Stimulated activated CD8-positive, alpha-beta memory T cell treated with anti-CD3 and anti-CD28 coated beads, Interleukin-12 subunit alpha, Interleukin-12 subunit beta, amount 100 ng/mL, for 24 hours (primary cell): Measurements from ENCODE around the gene HERPUD1.
"Not testable (repeated sequence)": the region's sequence is repeated elsewhere in the genome, so short reads cannot be mapped to it uniquely, and the experiment has no call there.

Source experiments
- DNase-seq: peaks from one replicate; pipeline ENCODE4 v3.0.0-alpha.2; 2020; ENCODE audit errors: extremely low read depth

HERPUD1 gene, protein sequence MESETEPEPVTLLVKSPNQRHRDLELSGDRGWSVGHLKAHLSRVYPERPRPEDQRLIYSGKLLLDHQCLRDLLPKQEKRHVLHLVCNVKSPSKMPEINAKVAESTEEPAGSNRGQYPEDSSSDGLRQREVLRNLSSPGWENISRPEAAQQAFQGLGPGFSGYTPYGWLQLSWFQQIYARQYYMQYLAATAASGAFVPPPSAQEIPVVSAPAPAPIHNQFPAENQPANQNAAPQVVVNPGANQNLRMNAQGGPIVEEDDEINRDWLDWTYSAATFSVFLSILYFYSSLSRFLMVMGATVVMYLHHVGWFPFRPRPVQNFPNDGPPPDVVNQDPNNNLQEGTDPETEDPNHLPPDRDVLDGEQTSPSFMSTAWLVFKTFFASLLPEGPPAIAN

DNA sequence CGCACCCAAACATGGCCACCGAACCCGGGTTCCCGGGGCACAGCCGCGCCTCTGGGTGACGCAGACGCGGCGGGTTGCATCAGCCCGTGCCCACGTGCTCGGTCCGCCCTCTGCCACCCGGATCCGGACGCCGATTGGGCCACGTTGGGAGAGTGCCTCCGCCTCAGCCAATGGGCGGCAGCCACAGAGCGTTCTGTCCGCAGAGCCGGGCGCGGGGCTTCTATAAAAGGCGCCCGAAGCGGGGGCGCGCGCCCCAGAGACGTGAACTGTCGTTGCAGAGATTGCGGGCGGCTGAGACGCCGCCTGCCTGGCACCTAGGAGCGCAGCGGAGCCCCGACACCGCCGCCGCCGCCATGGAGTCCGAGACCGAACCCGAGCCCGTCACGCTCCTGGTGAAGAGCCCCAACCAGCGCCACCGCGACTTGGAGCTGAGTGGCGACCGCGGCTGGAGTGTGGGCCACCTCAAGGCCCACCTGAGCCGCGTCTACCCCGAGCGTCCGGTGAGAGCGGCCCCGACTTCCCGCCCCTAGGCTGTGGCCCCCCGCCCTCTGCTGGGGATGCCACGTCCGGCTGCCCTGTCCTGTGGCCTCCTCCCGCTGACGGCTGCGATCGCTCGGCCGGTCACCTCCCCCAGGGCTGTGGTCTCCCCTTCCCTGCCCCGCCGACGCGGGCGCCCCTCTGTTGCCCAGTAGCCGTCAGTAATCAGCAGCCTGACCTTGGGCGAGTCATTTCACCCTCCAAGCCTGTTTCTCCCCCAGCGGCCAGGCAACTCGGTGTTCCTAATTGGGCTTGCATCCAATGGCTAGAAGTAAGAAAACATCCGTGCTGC is at the start of gene HERPUD1:
Gene HERPUD1, plus strand, starts transcription at position 251 of the 829 bp plus-strand sequence. Its CDS starts 103 bp downstream, at position 354.
- peak; percentile 96 for DNase-seq

DNA sequence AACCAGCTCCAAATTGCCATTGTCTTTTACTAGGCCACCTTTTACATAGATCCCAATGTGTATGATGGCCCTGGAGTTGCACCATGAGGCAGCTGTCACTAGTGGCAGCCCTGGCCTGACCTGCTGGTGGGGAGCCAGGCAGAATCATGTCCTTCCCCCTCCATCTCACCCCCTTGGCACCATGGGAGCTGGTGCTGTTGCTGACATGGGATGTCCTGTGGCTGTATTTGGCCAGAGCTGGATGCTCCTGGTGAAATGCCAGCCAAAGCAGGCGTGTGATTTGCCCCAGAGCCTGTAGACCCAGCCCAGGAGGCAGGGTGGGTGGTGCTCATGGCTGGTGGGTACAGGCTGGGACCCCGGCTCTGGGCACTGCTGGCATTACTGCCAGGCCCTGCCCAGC is 48.4 kb upstream of the HERPUD1 start:
- no peak for DNase-seq

DNA sequence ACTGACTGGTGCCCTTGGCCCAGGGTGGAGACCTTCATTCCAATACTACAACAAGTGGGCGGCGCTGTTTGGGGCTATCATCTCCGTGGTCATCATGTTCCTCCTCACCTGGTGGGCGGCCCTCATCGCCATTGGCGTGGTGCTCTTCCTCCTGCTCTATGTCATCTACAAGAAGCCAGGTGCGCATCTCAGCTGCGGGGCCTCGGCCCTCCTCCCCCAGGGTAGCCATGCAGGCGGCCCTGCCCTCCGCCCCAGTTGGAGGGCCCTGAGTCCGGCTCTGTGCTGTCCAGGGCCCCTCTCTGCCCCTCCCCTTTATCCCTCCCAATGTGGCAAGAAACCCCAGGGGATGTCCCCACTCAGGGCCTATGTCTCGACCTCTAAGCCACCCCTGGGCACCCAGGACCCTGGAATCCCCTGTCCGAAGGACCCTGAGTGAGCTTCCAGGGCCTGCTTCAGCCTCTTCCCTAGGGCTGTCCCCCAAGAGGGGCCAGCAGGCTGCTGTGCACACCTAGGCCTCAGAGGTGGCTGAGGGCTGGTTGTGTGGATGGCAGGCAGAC is 47.8 kb upstream of the HERPUD1 start:
- DNase-seq, result no peak

DNA sequence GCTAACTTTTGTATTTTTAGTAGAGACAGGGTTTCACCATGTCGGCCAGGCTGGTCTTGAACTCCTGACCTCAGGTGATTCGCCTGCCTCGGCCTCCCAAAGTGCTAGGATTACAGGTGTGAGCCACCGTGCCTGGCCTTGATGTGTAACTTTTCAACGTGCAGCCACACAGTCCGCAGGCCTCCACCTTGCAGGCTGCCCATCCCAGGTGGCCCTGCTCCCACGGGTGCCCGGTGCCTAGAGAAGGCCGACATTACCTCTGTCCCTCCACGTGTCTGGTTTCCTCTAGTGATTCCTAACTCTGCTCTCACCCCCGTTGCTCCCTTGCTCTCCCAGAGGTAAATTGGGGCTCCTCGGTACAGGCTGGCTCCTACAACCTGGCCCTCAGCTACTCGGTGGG is 47.0 kb upstream of the HERPUD1 start:
- DNase-seq, result not testable (repeated sequence)

DNA sequence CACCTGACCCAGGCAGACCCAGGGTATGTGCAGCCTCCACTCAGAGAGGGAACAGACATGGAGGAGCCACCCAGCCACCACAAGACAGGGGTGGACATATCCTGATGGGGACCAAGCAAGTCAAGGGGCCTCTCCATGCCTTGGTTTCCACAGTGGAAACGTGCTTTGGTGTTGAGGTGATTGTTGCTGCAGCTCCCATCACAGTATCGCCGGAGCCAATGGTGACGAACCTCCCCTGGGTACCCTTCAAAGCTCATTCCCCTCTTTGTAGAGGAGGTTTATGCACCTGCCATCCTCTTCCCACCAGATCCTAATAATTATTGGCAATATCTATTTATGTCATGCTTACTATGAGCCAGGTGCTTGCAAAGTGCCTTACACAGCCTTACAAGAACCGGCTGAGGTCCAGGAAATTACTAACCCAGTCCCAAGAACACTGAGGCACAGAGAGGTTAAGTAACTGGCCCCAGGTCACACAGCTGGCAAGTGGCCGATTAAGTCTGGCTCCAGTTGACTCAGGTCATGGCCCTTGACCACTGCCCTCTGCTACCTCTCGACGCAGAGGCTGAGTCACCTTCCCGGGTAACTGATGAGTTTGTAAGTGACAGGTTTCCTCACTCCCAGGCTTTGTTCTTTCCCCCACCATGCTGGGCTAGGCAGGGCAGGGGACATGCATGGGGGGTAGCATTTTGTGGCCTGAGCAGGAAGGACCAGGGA is 46.3 kb upstream of the HERPUD1 start:
- DNase-seq, result no peak

DNA sequence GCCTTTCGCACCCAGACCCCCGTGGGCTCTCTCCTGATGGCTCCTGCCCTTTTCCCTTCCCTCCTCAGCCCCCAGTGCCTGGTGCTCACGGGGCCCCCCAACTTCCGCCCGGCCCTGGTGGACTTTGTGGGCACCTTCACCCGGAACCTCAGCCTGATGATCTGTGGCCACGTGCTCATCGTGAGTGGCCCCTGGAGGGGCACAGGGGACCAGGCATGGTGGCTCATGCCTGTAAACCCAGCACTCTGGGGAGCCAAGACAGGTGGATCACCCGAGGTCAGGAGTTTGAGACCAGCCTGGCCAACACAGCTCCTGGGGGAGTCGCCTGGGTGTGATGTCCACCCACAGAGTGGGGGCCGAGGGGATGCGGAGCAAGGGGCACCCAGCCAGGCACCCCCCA is 45.6 kb upstream of the HERPUD1 start:
- DNase-seq, result no peak

DNA sequence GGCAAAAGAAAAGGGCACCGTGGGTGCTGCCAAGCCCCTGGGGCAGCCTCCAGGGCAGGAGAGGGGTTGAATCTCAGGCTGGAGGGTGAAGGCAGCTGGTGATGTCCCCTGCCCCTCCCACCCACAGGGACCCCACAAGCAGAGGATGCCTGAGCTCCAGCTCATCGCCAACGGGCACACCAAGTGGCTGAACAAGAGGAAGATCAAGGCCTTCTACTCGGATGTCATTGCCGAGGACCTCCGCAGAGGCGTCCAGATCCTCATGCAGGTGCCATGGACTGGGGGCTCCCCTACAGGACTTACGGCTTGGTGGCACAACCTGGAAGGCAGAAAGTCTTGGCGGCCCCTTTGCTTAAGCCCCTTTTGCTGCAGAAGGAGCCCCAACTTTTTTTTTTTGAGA is 45.1 kb upstream of the HERPUD1 start:
- no peak for DNase-seq

DNA sequence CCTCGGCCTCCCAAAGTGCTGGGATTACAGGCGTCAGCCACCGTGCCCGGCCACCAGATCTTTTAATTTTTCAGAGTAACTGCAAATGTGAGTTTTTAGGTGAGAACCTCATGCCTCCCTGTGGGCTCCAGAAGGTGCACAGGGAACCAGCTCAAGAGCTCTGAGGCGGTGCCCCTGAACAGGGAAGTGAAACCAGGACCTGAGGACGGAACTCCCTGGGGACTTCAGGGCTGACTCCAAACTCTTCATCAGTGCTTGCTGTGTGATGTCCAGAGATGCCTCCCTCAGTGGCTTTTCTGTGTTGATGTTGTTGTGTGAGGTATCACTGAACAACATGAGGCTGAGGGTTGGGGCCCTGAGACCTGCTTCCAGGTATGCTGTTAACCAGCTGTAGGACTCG is 43.1 kb upstream of the HERPUD1 start:
- no peak for DNase-seq

DNA sequence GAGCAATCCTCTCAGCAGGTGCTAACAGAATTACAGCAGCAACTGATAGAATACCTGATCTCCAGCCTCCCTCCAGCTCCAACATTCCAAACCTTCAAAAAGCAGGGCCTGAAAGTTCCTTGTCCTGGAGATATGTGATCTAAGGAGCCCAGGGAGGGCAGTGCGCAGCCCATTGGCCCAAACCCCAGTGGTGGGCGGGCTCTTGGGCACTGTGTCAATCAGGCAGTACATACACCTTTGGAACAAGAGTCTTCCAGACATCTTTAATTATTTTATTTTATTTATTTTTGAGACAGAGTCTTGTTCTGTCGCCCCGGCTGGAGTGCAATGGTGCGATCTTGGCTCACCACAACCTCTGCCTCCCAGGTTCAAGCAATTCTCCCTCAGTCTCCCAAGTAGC is 42.7 kb upstream of the HERPUD1 start:
- DNase-seq, result no peak

DNA sequence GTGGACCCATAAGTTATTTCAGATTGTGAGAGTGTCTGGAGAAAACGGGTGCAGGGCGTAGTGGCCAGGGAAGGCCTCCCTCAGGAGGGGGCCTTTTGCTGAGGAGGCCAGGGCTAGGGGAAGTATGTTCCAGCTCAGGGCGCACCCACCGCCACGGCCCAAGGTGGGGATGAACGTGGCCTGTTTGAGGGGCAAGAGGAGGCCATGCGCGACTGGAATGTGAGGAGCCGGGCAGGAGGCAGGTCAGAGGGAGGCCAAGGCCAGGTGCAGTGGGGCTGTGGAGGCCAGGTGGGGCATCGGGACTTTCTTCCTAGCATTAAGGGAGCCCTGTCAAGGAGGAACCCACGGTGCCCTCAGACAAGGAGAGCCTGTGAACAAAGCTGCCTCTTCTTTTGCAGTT is 40.3 kb upstream of the HERPUD1 start:
- DNase-seq, result no peak

DNA sequence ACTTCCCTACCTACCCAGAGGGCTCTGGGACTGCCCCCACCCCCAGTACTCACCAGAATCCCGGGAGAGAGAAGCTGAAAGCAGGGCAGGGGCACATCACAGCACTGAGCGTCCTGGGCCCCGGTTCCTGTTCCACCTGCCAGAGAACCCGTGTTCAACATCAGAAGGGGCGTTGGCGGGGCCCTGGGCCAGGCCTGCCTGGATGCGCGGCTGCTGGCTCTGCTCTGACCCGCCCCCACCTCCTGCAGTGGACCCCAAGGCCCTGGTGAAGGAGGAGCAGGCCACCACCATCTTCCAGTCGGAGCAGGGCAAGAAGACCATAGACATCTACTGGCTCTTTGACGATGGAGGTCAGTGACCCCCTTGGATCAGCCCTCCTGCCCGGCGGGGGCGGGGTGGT is 39.2 kb upstream of the HERPUD1 start:
- DNase-seq, result no peak

DNA sequence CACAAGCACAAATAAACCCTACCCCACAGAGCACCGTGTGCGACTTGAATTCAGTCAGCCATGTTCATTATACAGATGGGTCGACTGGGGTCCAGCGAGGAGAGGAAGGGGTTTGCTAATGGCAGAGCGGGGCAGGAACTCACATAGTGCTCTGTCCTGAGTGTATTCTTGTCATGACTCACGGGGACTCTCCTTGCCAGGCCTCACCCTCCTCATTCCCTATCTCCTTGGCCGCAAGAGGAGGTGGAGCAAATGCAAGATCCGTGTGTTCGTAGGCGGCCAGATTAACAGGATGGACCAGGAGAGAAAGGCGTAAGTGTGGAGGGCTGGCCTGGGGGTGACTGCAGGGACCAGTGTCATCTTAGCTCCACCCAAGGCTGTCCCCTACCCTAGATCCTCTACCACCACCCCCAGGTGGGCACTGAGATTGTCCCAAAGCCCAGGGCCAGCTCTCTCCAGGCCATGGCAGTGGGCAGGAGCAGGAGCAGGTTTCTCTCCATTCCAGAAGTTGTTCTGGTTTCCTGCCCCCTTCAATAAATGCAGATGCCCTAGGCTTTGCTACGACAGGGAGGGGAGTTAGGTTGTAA is 37.5 kb upstream of the HERPUD1 start:
- no peak for DNase-seq

DNA sequence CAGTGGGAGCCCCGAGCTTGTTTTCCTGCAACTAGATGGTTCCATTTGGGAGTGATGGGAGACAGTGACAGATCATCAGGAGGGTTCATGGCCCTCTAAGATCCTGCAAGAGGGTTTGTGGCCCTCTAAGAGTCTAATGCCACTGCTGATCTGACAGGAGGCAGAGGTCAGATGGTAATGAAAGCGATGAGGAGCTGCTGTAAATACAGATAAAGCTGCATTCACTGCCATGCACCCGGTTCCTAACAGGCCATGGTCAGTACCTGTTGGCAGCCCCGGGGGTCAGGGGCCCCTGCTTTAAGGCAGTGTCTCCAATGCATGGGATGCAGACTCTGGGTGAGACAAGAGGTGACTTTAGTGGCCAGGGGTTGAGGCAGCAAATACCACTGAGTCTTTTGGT is 36.1 kb upstream of the HERPUD1 start:
- DNase-seq, result no peak

DNA sequence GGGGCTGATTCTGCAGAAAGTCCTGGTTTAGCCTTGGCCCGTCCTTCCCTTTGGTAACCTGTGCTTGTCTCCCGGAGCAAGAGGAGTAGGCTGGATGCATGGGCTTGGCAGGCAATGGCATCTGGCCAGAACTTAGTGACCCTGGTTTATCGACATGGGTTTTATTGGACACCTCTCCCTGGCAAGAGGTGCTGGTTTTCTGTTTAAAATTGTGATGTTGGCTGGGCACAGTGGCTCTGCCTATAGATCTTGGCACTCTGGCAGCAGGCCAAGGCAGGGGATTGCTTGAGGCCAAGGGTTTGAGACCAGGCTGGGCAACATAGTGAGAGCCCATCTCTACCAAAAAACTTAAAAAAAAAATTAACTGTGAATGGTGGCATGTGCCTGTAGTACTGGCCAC is 35.7 kb upstream of the HERPUD1 start:
- no peak for DNase-seq

DNA sequence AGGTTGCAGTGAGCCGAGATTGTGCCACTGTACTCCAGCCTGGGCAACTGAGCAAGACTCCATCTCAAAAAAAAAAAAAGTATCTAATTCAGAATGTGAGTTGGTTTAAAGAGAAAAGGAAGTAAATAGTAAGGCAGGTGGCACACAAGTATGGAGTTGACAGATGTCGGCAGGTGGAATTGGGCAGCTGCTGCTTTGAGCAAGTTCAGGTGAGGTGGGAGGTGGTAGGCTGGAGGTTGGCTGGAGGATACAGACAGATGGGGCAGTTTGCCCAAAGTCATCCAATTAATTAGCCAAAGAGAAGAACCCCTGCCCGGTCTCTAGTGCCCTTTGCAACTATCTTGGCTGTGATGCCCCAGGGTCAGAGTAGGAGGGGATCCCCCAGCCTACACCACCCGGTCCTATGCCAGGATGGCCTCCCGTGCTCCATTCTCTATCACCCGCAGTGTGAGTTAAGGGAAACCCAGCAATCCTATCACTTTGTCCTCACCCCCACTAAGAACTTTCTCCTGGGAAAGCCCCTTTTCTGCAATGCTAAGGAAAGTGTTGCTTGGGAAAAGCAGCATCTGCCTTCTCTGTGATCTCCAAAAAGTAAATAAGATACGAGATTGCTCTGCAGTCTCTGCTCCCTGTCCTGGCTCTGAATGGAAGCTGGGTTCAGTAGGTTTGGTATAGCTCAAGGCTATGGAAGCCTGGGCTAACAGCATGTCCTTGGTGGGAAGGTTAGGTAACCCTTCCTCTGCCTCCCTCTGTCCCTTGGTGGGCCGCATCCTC is 34.7 kb upstream of the HERPUD1 start:
- no peak for DNase-seq

DNA sequence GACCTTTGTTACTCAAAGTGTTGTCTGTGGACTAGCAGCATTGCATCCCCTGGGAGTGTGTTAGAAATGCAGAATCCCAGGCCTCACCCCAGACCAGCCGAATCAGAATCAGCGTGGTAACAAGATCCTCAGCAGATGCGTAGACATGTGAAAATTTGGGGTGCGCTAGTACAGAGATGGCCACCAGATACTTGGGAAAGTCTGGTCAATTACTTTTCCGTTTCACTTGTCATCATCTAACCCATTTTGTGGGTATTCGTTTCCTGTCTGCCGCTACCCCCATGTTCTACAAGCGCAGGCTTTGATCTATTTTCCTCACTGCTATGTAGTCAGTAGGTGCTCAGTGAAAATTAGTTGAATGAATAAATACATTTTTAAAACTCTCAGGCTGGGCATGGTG is 33.1 kb upstream of the HERPUD1 start:
- no peak for DNase-seq

DNA sequence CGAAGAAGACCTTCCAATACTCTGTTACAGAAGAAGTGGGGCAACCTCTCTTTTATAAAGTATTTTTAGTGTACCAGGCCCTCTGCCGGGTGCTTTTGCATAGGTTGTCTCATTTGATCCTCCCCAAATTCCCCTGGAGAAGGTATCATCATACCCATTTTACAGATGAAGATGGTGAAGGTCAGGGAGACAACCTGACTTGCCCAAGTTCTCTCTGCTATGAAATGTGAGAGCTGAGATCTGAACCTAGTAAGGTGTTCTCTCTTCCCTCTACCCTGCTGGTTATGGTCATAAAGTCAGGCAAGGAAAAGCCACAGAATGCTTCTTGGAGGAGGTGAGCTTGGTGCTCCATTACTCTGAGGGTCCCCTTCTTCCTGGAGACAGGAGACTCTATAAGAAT is 28.1 kb upstream of the HERPUD1 start:
- DNase-seq, result no peak

DNA sequence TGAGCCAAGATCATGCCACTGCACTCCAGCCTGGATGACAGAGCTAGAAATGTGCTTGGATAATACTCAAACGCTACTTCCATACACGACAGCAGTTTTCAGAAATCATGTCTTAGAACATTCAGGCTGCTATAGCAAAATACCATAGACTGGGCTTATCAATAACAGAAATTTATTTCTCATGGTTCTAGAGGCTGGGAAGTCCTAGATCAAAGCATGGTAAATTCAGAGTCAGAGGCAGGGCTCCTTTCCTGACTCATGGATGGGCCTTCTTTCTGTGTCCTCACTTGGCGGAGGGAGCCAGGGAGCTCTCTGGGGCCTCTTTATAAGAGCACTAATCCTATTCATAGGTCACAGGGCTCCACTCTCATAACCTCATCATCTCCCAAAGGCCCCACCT is 24.5 kb upstream of the HERPUD1 start:
- DNase-seq, result no peak

DNA sequence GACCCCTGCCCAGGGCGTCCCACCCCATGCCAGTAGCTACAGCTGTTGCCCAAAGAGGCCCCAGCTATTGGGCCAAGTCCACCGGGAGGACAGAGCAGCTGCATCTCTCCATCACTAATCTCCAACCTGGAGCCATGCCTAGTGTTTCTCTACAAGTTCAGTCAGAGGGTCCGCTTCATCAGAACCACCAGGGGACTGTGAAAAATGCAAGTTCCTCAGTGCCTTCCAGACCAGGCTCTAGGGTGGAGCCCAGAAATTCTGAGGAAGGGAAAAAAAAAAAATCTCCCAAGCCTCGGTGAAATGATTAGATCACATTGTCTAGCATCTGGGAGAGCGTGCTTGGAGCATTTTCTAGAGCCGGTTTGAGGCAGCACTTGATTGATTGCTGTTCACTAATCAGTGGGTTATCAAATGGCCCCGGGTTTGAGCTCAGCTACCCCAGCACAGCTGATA is 22.4 kb upstream of the HERPUD1 start:
- no peak for DNase-seq

DNA sequence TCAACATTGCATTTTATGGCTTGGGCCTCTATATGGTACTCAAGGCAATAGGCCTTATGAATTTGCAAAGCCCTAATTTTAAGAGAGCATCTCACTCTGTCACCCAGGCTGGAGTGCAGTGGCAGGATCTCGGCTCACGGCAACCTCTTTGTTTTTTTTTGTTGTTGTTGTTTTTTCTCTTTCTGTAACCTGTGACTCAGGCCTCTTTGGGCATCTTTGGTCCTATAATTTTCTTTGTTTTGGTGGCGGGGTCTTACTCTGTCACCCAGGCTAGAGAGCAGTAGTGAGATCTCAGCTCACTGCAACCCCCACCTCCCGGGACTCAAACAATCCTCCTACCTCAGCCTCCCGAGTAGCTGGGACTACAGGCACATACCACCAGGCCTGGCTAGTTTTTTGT is 21.8 kb upstream of the HERPUD1 start:
- no peak for DNase-seq
